GM19238 (cell line): ENCODE data around the gene BIRC3.
"Not testable (repeated sequence)": the region's sequence is repeated elsewhere in the genome, so short reads cannot be mapped to it uniquely, and the experiment has no call there.

Source experiments
- DNase-seq: peaks from one replicate; pipeline ENCODE4 v3.0.0; 2011; ENCODE audit warnings: low spot score; ENCODE audit not compliant: insufficient read length

The BIRC3 gene

GRCh38 chr11:102295045-102295444, 22.2 kb upstream of the BIRC3 start:
- no peak for DNase-seq

- DNase-seq: not testable (repeated sequence)
These were observed 20.5 kb upstream of the BIRC3 start for GRCh38 chr11:102296757-102297156.

- DNase-seq: not testable (repeated sequence)
These were observed 16.4 kb upstream of the BIRC3 start for GRCh38 chr11:102300837-102301236.

- no peak for DNase-seq
These were observed 15.0 kb upstream of the BIRC3 start for GRCh38 chr11:102302241-102302640.

GRCh38 chr11:102304686-102305085, 12.6 kb upstream of the BIRC3 start:
- DNase-seq: no peak

- DNase-seq: no peak
These were observed 11.8 kb upstream of the BIRC3 start for GRCh38 chr11:102305352-102306047.

- no peak for DNase-seq
These were observed 11.2 kb upstream of the BIRC3 start for GRCh38 chr11:102306048-102306597.

- DNase-seq: no peak
These were observed 10.2 kb upstream of the BIRC3 start for GRCh38 chr11:102306817-102307726.

GRCh38 chr11:102307727-102308038, 9.6 kb upstream of the BIRC3 start:
- no peak for DNase-seq

- DNase-seq: no peak
These were observed 7.4 kb upstream of the BIRC3 start for GRCh38 chr11:102309621-102310541.

GRCh38 chr11:102312667-102313066, 4.6 kb upstream of the BIRC3 start:
- no peak for DNase-seq

GRCh38 chr11:102313238-102313940, 3.9 kb upstream of the BIRC3 start:
- no peak for DNase-seq

- no peak for DNase-seq
These were observed 2.5 kb upstream of the BIRC3 start for GRCh38 chr11:102314784-102315183.

- no peak for DNase-seq
These were observed 859 bp upstream of the BIRC3 start for GRCh38 chr11:102316346-102316904.

GRCh38 chr11:102317768-102318103, 452 bp downstream of the BIRC3 start:
- no peak for DNase-seq

- DNase-seq: no peak
These were observed 1.2 kb downstream of the BIRC3 start for GRCh38 chr11:102318469-102318868.

- DNase-seq: no peak
These were observed 2.3 kb downstream of the BIRC3 start for GRCh38 chr11:102319544-102319943.

GRCh38 chr11:102320188-102320587, 2.9 kb downstream of the BIRC3 start:
- no peak for DNase-seq

GRCh38 chr11:102320679-102321078, 3.4 kb downstream of the BIRC3 start:
- no peak for DNase-seq

- no peak for DNase-seq
These were observed 5.3 kb downstream of the BIRC3 start for GRCh38 chr11:102322560-102322959.
